ENCODE results near the gene SCN7A.

DNA sequence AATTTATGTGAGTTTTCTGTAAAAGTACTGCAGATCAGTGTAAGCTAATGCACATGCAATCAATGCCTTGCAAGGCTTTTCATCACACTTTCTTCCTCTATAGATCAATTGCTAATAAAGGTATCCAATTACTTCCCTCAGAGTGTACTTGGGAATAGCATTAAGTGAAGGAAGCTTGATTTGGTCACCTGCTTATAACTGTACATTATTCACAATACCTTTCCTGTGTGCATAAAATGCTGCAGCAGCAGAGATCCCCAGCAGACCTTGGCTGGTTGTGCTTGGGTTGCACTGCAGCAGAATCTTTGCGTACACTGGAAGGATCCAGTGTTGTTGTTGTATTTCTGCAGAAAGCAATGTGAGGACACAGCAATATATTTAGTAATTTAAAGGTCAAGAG is 99.8 kb downstream of the SCN7A start:
- TF ChIP-seq, protein P1, sequence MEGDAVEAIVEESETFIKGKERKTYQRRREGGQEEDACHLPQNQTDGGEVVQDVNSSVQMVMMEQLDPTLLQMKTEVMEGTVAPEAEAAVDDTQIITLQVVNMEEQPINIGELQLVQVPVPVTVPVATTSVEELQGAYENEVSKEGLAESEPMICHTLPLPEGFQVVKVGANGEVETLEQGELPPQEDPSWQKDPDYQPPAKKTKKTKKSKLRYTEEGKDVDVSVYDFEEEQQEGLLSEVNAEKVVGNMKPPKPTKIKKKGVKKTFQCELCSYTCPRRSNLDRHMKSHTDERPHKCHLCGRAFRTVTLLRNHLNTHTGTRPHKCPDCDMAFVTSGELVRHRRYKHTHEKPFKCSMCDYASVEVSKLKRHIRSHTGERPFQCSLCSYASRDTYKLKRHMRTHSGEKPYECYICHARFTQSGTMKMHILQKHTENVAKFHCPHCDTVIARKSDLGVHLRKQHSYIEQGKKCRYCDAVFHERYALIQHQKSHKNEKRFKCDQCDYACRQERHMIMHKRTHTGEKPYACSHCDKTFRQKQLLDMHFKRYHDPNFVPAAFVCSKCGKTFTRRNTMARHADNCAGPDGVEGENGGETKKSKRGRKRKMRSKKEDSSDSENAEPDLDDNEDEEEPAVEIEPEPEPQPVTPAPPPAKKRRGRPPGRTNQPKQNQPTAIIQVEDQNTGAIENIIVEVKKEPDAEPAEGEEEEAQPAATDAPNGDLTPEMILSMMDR (IDR thresholded peaks at IDR 0.05; ENCODE audit: low read depth, low read length), result no peak
- TF ChIP-seq EZH2phosphoT487 (IDR thresholded peaks at IDR 0.05; ENCODE audit: low read depth), result no peak

Measured in OCI-LY3 (cell line).